ENCODE data around the gene DCAF8.

The DCAF8 gene

DNA sequence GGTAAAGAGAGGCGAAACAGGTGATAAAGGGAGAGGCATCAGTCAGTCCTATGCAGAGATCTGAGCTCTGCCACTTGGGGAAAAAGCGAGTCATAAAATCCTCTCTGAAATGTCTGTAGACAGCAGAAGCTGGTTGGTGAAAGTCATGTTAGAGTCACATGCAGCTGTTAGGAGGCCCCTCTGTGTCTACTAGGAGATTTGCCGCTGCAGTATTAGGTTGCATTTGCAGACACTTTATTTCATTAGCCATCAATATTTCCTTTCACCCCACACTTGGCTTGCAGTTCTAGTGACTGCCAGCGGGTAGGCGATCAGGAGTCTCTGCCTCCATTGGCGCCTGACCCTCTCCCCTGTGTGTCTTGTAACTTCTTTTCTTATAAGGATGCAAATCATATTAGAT is 94.8 kb downstream of the DCAF8 start:
- no peak for DNase-seq

DNA sequence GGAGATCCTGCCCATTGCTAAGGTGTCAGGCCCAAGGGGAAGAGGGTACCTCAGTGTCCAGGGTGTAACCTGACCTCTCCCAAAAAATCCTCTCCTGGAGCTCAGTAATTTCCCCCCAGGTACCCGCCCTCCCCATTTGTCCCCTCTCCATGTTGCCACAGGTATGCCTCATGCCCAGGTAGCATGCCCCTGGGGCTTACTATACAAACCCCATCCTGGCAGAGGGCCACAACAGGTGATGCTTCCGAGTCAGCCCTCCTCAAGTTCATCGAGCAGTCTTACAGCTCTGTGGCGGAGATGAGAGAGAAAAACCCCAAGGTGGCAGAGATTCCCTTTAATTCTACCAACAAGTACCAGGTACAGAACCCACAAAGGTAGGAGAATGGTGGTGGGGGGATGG is 95.3 kb downstream of the DCAF8 start:
- no peak for DNase-seq

DNA sequence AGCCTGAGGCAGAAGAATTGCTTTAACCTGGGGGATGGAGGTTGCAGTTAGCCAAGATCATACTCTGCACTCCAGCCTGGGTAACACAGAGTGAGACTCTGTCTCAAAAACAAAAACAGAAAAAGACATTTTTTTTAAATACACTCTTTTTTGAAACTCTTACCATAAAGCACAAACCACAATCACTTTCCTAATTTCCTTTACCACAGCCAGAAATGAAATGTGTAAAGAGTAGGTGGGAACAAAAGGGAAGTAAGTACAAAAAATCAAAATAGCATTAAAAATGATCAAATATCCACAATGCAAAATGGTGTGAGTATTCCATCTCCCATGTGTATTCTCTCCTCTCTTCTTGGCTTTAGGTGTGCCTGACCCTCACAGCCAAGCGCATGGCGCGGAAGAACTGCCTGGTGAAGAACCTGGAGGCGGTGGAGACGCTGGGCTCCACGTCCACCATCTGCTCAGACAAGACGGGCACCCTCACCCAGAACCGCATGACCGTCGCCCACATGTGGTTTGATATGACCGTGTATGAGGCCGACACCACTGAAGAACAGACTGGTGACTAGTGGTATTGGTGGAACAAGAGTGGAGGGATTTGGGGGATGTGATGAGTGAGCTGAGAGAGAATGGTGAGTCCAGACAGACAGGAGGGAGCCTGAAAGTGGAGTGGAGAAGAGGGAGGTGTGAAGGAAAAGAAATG is 96.0 kb downstream of the DCAF8 start:
- no peak for DNase-seq
